ENCODE results near the gene BMX.

DNA sequence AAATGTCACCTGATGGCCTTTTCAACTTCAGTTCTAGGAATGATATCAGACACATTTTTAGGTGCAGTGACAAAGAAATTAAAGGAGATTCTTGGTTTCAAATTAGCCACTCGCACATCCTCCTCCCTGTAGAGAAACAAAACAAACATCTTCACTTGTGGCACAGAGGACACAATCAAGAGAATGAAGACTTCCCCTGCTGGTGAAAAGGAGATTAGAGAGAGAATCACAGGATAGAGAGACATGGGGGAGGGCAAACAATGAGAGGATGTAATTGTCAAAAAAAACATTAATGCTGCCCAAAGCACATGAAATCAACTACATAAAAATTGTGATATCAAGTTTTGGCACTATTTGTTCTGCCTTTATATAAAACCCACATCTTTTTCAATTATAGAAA lies 65.6 kb downstream of the BMX start:
- TF ChIP-seq, protein P1, sequence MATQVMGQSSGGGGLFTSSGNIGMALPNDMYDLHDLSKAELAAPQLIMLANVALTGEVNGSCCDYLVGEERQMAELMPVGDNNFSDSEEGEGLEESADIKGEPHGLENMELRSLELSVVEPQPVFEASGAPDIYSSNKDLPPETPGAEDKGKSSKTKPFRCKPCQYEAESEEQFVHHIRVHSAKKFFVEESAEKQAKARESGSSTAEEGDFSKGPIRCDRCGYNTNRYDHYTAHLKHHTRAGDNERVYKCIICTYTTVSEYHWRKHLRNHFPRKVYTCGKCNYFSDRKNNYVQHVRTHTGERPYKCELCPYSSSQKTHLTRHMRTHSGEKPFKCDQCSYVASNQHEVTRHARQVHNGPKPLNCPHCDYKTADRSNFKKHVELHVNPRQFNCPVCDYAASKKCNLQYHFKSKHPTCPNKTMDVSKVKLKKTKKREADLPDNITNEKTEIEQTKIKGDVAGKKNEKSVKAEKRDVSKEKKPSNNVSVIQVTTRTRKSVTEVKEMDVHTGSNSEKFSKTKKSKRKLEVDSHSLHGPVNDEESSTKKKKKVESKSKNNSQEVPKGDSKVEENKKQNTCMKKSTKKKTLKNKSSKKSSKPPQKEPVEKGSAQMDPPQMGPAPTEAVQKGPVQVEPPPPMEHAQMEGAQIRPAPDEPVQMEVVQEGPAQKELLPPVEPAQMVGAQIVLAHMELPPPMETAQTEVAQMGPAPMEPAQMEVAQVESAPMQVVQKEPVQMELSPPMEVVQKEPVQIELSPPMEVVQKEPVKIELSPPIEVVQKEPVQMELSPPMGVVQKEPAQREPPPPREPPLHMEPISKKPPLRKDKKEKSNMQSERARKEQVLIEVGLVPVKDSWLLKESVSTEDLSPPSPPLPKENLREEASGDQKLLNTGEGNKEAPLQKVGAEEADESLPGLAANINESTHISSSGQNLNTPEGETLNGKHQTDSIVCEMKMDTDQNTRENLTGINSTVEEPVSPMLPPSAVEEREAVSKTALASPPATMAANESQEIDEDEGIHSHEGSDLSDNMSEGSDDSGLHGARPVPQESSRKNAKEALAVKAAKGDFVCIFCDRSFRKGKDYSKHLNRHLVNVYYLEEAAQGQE (IDR thresholded peaks at IDR 0.05; ENCODE audit: low read depth, low read length): no peak
- TF ChIP-seq SP1 (IDR thresholded peaks at IDR 0.05; ENCODE audit: low read depth, low read length) (no peak), POLR2AphosphoS5 (IDR thresholded peaks at IDR 0.05; ENCODE audit: low read length) (no peak), CEBPB (IDR thresholded peaks at IDR 0.05; ENCODE audit: borderline replicate concordance in 1 of 2, low read depth in 2 of 2, low read length in 2 of 2) (no peak), BRCA1 (IDR thresholded peaks at IDR 0.05; ENCODE audit: low read depth, low read length) (no peak)
- TF ChIP-seq, protein P2, sequence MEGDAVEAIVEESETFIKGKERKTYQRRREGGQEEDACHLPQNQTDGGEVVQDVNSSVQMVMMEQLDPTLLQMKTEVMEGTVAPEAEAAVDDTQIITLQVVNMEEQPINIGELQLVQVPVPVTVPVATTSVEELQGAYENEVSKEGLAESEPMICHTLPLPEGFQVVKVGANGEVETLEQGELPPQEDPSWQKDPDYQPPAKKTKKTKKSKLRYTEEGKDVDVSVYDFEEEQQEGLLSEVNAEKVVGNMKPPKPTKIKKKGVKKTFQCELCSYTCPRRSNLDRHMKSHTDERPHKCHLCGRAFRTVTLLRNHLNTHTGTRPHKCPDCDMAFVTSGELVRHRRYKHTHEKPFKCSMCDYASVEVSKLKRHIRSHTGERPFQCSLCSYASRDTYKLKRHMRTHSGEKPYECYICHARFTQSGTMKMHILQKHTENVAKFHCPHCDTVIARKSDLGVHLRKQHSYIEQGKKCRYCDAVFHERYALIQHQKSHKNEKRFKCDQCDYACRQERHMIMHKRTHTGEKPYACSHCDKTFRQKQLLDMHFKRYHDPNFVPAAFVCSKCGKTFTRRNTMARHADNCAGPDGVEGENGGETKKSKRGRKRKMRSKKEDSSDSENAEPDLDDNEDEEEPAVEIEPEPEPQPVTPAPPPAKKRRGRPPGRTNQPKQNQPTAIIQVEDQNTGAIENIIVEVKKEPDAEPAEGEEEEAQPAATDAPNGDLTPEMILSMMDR (IDR thresholded peaks at IDR 0.05 in 2 of 3, conservative IDR thresholded peaks at IDR 0.05 in 1 of 3; ENCODE audit: control insufficient read depth in 2 of 3, extremely low read depth in 1 of 3, insufficient read depth in 1 of 3, low read depth in 3 of 3, low read length in 3 of 3): no peak
- TF ChIP-seq, protein P3, sequence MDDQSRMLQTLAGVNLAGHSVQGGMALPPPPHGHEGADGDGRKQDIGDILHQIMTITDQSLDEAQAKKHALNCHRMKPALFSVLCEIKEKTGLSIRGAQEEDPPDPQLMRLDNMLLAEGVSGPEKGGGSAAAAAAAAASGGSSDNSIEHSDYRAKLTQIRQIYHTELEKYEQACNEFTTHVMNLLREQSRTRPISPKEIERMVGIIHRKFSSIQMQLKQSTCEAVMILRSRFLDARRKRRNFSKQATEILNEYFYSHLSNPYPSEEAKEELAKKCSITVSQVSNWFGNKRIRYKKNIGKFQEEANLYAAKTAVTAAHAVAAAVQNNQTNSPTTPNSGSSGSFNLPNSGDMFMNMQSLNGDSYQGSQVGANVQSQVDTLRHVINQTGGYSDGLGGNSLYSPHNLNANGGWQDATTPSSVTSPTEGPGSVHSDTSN (IDR thresholded peaks at IDR 0.05; ENCODE audit: insufficient replicate concordance, low read depth, low read length): no peak
